Measurements from ENCODE around the gene HIPK3.
"Not testable (repeated sequence)": the region's sequence is repeated elsewhere in the genome, so short reads cannot be mapped to it uniquely, and the experiment has no call there.

The HIPK3 gene

DNA sequence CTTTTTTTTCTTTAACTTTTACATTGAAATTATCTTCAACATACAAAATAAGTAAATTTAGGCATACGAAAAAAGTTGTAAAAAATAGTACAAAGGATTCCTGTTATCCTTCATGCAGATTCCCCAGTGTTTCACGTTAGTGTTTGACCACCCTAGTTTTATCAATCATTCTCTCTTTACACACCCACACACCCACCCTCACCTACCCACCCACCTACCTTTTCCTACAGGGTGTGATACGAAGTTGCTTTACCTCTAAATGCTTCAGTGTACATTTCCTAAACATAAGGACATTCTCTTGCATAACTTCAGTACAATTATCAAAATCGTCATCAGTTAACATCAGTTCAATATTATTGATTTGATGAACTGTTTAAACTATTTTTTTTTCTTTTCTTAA lies 37.0 kb downstream of the HIPK3 start:
- no peak for DNase-seq (ENCODE audit: low read depth, low spot score)
- H3K27ac ChIP-seq = no peak overlapping the region

DNA sequence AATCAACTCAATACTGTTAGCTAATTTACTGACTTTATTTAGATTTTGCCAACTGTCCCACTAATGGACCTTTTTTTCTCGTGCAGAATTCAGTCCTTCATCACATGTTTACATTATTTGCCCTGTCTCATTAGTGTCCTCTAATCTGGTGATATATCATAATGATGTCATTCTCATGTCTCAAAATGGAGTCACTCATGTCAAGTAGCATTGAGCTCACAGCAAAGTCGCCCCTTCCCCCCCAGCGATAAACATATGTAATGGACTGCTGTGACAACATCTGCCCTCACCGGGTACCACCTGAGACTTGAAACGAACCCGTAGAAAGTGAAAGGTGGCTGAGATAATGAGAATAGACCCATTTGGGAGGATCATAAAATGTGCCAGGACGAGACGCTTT lies 37.6 kb downstream of the HIPK3 start:
- no peak for DNase-seq (ENCODE audit: low read depth, low spot score)
- H3K27ac ChIP-seq = no peak overlapping the region

DNA sequence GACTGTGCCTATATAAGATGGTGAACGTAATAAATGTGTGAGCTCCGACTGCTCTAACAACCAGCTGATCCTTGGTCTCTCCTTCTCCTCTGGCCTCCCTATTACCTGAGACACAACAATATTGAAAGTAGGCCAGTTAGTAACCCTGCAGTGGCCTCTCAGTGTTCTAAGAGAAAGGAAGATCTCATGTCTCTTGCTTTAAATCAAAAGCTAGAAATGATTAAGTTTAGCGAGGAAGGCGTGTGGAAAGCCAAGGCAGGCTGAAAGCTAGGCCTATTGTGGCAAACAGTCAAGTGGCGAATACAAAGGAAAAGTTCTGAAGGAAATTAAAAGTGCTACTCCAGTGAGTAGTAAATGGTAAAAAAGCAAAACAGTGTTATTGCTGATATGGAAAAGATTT lies 39.5 kb downstream of the HIPK3 start:
- DNase-seq (ENCODE audit: low read depth, low spot score) = no peak
- no peak overlapping the region for H3K27ac ChIP-seq

DNA sequence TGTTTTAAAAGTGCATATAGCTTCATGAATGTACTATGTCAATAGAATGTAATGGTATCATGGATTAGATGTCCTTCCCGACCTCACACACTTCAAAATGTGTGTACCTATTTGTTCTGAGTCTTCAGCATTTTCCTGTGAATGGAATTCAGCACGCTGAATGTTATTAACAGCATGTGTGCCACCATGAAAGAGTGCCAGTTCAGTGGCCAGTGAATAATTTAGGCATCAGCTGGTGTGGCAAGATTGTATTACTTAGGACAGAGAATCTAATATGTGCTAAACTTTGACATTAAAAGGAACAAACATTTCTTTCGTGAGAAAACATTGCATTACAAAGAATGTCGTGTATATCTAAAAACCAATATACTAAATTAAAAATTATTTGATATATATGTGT lies 46.4 kb downstream of the HIPK3 start:
- no peak overlapping the region for H3K27ac ChIP-seq
- no peak for DNase-seq (ENCODE audit: low read depth, low spot score)

DNA sequence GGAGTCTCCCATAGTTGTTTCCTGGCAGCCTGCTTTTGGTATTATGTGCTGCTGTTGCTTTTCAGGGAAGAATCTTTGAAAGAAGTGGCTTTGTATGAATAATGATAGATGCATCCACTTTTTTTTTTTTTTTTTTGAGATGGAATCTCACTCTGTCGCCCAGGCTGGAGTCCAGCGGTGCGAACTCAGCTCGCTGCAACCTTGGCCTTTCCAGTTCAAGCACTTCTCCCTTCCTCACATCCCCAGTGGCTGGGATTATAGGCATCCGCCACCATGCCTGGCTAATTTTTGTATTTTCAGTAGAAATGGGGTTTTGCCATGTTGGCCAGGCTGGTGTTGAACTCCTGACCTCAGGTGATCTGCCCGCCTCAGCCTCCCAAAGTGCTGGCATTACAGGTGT lies 49.6 kb downstream of the HIPK3 start:
- H3K27ac ChIP-seq; DNase-seq (ENCODE audit: low read depth, low spot score): not testable (repeated sequence)

DNA sequence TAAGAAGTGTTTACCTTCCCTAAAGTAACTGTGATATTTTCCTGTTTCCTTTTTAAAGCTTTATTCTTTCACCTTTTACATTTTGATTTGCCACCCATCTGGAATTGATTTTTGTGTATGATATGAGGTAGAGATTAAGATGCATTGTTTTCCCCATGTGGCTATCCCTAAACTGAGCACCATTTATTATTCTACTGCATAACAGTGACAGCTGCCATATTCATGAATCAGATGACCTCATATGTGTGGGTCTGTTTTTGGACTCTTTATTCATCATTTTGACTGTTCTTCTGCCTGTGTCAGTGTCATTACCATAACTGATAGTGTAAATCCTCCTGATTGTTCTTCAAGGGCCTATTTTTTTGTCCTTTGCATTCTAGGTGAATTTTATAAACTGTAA lies 50.8 kb downstream of the HIPK3 start:
- no peak overlapping the region for H3K27ac ChIP-seq
- no peak for DNase-seq (ENCODE audit: low read depth, low spot score)

DNA sequence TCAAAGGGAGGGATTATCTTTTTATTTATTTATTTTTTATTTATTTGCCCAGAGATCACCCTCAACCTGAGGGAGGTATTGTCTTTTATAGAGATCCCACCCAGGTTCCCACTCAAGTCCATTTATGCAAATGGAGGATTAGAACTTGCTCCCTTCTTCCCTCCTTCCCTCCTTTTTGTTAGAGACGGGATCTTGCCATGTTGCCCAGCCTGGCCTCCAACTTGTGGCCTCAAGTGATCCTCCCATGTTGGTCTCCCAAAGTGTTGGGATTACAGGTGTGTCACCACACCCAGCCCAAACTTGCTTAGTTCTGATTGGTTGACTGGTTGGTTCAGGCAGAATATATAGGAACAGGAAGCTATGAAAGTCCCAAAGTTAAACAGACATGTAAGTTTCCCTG lies 51.9 kb downstream of the HIPK3 start:
- no peak for DNase-seq (ENCODE audit: low read depth, low spot score)
- H3K27ac ChIP-seq = no peak overlapping the region

DNA sequence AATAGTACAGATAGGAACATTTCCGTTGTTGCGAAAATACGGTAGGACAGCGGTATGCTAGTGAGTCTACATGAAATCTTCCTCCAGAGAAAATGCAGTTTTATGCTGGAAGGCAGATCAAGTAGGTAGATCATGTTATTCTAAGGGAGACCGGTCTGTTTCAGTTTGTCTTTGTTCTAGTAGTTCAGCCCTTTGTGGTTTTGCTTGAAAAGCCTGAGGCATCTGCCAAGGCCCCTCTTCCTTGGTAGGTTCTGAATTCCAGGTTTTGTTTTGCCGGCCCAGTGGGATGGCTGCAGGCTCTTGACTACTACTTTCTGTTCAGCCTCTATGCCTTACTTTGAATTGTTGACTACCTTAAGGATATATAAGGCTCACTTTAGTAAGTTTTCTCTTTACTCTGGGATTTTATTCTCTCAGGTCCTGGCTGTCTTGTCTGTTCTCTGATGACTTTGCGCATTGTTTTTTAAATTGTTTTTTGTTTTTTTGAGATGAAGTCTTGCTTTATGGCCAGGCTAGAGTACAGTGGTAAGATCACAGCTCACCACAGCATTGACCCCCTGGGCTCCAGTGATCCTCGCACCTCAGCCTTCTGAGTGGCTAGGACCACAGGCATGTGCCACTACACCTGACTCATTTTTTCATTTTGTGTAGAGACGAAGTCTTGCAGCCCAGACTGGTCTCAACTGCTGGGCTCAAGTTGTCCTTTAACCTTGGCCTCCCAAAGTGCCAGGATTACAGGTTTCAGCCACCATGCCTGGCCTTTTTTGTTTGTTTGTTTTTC lies 53.7 kb downstream of the HIPK3 start:
- no peak overlapping the region for H3K27ac ChIP-seq
- no peak for DNase-seq (ENCODE audit: low read depth, low spot score)

DNA sequence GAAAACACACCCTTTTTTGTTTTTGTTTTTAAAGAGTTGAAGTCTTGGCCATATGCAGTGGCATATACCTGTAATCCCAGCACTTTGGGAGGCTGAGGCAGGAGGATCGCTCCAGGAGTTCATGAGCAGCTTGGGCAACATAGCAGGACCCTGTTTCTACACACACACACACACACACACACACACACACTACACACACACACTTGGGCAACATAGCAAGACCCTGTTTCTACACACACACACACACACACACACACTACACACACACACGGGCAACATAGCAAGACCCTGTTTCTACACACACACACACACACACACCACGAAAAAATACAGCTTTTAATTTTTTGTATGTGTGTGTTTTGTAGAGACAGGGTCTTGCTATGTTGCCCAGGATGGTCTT lies 54.5 kb downstream of the HIPK3 start:
- no peak for DNase-seq (ENCODE audit: low read depth, low spot score)
- H3K27ac ChIP-seq = no peak overlapping the region

DNA sequence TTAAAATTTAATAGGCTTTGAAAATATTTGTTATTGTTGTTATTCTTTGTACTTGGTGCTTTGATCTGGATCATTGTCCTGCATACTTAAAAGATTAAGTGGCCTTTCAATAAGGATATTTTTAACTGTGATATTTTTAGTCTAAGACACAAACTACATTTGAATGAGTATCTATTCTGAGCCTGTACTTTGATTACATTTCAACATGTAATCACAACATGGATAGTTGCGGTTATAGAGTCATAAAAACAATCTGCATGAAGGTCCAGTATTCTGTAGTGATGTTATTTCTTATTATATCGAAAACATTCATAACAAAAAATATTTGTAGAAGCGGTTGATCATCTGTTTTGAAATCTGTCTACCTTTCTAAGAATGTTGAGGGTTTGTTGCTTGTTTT lies 58.6 kb downstream of the HIPK3 start:
- no peak overlapping the region for H3K27ac ChIP-seq
- DNase-seq (ENCODE audit: low read depth, low spot score) = no peak

DNA sequence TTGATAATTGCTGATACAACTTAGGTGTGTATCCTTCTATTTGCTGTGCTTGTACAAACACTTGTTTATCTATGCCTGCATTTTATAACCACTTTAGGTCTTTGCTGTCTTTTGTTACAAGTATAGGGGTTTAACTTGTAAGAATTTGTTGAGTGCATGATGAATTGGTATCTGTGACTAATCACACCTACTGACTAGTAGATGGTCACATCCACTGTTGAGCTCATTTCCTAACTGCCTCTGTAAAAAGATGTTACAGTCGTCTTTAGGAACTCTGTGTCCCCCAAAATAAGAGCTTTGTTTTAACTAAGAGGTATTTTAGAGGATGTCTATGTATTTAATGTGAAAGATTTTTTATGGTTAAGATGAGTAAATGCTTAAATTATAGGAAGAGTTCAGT lies 60.5 kb downstream of the HIPK3 start:
- peak overlapping the region; percentile 13 for H3K27ac ChIP-seq
- peak; percentile 14 for DNase-seq (ENCODE audit: low read depth, low spot score)

DNA sequence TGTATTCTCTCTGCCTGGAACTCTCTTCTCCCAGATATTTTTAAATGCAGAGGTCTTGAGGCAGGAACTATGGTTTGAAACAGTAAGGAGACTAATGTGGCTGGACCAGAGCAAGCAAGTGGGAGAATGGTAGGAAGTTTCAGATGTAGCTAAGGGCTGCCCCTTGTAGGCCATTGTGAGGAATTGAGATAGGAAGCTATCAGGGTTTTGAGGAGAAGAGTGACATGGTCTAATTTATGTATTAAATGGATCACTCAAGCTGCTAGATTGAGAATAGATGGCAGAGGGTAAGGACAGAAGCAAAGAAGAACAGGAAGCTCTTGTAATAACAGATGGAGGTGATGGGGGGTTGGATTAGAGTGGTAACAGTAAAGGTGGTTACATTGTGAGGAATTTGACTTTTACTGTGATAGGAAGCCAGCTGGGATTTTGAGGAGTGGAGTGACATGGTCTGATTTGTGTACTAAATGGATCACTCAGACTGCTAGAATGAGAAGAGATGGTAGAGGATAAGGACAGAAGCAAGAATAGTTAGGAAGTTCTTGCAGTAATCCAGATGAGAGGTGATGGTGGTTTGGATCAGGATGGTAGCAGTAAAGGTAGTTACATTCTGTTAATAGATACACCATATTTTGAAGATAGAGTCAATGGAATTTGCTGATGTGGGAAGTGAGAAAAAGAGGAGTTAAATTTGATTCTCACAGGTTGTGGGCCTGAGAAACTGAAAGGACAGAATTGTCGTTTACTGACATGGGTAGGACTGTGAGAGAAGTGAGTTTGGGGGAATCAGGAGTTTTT lies 63.0 kb downstream of the HIPK3 start:
- no peak overlapping the region for H3K27ac ChIP-seq
- no peak for DNase-seq (ENCODE audit: low read depth, low spot score)

DNA sequence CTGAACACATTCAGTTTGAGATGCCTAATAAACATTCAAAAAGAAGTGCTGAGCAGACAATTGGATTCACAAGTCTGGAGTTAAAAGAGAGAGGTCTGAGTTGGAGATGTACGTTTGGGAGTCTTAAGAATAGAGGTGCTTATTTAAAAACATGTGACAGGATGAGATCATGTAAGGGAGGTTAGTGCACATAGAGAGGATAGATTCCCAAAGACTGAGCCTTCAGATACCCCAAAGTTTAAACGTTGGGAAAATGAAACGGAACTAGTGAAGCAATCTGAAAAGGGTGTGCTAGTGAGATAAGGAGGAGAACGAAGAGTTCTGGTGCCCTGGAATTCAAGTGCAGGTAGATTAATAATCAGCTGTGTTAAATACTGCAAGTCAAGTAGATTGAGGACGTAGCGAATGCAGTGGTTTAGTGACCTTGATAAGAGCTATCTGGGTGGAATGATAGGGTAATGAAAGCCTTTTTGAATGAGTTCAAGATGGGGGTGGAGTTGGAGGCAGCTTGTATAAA lies 63.7 kb downstream of the HIPK3 start:
- no peak for DNase-seq (ENCODE audit: low read depth, low spot score)

DNA sequence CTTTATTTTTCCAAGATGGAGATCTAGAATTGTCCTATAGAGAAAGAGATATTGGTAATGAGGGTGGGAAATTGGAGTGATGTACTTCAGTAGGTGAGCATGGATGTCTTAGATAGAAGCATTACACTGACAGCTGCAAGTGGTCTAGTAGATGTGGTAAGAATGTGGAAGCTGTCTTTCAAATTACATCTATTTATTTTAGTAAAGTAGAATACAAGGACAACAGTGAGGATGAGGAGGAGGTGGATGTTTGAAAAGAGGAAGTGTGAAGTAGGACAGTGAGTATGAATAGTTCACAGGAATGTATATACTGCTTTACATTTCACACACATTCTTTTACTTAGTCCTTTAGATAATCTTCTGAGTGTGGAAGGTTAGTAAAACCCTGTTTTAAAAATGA lies 64.2 kb downstream of the HIPK3 start:
- H3K27ac ChIP-seq = no peak overlapping the region
- DNase-seq (ENCODE audit: low read depth, low spot score) = no peak

More for the DNA sequence above, 63.7 kb downstream of the HIPK3 start:
- H3K27ac ChIP-seq = no peak overlapping the region

DNA sequence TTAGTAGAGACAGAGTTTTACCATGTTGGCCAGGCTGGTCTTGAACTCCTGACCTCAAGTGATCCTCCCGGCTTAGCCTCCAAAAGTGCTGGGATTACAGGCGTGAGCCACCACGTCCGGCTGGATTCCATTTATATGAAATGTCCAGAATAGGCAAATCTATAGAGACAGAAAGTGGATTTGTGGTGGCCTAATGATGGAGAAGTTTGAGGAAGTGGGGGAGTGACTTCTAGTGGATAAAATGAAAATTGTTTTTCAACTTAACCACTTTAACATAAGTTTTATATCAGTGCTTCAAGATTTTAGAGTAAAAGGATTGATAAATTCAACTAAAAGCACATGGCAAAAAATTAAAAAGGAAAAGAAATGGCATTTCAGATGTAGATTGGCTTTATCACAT lies 66.2 kb downstream of the HIPK3 start:
- no peak for DNase-seq (ENCODE audit: low read depth, low spot score)
- no peak overlapping the region for H3K27ac ChIP-seq

DNA sequence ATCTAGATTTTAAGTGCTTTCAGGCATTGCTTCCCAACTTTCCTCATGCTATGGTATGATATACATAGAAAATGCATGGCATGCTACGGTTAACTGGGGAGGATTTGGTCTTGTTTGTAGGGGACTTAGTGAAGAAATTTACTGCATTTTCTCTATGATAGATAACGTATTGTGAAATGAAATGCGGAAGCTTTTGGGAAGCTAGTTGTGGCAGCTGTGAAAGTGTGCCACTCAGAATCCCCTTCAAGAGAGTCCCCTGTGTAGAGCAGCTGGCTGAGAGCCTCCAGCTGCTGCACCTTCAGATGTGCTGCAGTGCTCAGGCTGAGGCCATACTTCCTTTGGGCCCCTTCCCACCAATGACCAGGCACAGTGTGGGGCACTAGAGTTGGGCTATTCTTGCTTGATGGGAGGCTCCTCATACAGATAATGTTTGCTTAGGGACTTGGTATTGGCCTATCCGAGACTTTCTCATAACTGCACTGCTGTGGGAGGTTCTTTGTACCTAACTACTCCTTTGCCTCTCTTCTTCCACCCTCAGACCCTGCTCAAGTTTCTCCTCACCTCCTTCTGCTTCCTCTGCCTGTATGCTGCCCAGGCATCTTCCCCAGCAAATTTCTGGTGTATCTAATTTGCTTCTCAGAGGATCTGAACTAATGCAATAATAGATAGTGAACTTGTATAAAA lies 67.3 kb downstream of the HIPK3 start:
- no peak for DNase-seq (ENCODE audit: low read depth, low spot score)
- no peak overlapping the region for H3K27ac ChIP-seq

DNA sequence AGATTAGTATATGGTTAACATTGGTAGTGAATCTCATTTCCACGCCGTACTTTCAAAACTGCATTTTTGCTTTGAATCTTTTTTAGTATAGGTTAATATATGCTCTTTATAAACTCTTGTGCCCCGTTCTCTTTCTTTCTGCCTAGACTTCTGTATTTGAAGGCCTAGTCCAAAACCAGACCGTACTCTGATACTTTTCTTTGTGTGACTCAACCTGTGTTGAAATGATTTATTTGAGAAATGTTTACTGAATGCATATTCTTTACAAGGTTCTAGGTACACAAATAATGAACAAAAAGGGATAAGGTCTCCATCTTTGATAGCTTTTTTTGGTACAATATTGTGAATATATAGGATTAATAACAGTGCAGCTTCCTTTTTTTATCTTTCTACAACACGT lies 68.3 kb downstream of the HIPK3 start:
- no peak overlapping the region for H3K27ac ChIP-seq
- no peak for DNase-seq (ENCODE audit: low read depth, low spot score)

DNA sequence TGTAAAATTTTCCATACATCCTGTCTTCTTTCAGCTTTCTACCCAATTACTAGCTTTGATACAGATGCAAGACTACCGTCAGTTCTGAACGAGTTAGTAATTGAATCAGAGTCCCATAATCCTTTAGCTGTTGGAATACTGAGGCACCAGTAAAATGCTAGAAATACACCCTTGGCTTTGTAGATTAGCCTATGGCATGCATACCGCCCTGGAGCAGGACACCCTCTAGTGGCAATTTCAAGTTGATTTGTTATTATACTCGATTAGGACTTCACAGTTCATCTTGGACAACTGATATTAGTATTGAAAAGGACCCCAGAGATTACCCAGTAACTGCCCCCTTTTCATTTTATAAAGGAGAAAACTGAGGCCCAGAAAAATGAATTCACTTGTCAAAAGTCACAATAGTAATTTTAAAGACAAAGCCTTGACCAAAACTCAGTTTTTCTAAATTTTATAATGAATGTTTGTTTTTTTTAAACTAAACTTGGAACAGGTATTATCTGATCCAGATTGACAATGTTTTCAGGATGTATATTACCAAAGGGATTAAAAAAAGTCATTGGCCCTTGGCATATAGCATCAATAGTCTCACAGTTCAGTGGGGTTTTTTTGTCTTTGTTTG lies 72.6 kb downstream of the HIPK3 start:
- peak; percentile 20 for DNase-seq (ENCODE audit: low read depth, low spot score)

DNA sequence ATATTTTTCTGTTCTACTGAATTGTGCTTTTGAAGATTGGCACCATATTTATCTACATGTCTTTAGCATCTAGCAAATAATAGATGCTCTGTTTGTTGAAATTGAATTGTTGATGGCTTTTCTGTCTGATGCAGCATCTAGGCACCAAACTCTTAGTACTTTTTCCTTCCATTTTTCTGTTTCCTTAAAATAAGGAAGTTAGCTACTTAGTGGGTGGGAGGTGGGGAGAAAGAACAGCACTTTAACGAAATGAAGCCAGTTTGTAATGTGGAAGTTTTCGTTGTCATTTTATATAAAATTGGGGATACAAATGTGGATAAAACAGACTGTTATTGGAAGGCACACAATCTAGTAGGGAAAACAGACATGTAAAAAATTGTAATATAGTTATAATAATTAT lies 76.6 kb downstream of the HIPK3 start:
- H3K27ac ChIP-seq = no peak overlapping the region
- no peak for DNase-seq (ENCODE audit: low read depth, low spot score)

More for the DNA sequence above, 72.6 kb downstream of the HIPK3 start:
- no peak overlapping the region for H3K27ac ChIP-seq

DNA sequence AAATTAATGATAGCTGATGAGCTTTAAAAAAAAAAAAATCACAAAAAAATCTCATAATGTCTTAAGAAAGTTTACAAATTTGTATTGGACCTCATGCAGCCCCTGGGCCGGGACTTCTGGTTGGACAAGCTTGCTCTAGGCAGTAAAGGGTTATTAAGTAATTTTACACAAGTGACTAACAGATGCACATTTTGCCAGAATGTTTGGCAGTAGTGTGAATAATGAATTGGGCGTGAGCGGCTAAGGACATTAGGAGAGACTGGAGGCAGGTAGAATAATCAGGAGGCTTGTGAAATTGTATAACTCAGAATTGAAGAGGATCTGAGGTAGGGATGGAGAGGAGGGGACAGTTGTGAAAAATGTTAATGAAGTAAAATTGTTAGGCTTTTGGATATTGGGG lies 77.4 kb downstream of the HIPK3 start:
- H3K27ac ChIP-seq = no peak overlapping the region
- DNase-seq (ENCODE audit: low read depth, low spot score) = no peak

DNA sequence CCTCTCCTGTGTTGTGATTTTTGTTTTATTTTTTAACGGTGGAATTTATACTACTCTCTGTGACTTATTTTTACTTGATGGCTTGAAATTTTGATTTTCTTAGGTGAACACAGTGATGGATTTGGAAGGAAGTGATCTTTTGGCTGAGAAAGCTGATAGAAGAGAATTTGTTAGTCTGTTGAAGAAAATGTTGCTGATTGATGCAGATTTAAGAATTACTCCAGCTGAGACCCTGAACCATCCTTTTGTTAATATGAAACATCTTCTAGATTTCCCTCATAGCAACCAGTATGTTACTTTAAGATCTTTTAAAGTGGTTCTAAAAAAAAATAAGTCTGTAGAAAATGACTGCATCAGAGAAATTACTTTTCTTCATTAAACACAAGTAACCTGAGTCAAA lies 82.1 kb downstream of the HIPK3 start:
- H3K27ac ChIP-seq = no peak overlapping the region
- DNase-seq (ENCODE audit: low read depth, low spot score) = no peak
